DOHH2 (cell line): ENCODE results near the gene TM2D3.

ENCODE experiments used
- CTCF ChIP-seq: fragments of 200-600 bp; sonication (generic); IDR thresholded peaks from one replicate; pipeline ENCODE4 v1.5.1; 2014; ENCODE audit warnings: antibody characterized with exemption, mild to moderate bottlenecking, low read depth, low read length; ENCODE audit not compliant: poor library complexity, severe bottlenecking
- EZH2phosphoT487 ChIP-seq: fragments of 200-600 bp; sonication (generic); IDR thresholded peaks from 2 replicates; pipeline ENCODE4 v1.6.1; 2017; ENCODE audit warnings: borderline replicate concordance, mild to moderate bottlenecking, antibody characterized with exemption, low read length, moderate library complexity, mixed read lengths

DNA sequence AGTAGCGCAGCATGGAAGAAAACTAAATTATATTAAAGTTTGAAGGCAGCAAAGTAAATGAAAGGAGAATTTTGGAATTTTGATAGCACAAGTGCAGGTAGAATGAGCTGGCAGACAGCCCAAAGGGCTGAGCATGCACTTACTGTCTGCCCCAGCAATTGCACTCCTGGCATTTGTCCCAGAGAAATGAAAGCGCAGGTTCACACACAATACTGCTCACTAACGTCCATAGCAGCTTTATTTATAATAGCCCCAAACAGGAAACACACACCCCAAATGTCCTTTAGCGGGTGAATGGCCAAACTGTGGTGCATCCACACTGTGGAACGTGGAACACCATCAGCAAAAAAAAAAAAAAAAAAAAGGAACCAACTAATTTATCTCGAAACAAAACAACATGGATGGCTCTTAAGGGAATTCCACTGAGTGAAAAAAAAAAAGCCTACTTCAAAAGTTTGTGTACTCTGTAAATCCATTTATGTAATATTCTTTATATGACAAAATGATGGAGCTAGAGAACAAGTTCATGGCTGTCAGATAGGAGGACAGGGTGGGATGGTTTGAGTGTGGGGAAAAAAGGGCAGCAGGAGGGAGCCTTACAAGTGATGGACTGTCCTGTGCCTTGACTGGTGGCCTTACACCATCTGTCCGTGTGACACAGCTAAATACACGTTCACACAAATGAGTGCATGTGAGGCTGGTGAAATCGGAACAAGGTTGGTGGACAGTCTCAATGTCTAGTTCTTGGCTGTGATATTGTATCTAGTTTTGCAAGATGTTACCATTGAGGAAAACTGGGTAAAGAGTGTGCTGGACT is 6.0 kb upstream of the TM2D3 start:
- TF ChIP-seq CTCF (no peak), EZH2phosphoT487 (no peak)
